Mesenchymal stem cell (in vitro differentiated cells and primary cell): ENCODE data around the gene ROBO1.

Experiments used
- DNase-seq: peaks from one replicate; pipeline ENCODE4 v3.0.0-alpha.2; 2013
- H2AFZ ChIP-seq: one replicate; pipeline ENCODE4 v1.6.1; 2013; ENCODE audit warnings: low read depth, mild to moderate bottlenecking, control low read depth, inconsistent platforms, low read length, moderate library complexity
- H2AK5ac ChIP-seq: 2 replicates; pipeline ENCODE4 v1.6.1; 2013; ENCODE audit warnings: low read length, moderate library complexity, mild to moderate bottlenecking, inconsistent platforms; ENCODE audit not compliant: severe bottlenecking
- H2BK120ac ChIP-seq: one replicate; pipeline ENCODE4 v1.6.1; 2013; ENCODE audit warnings: low read depth, mild to moderate bottlenecking, inconsistent platforms, low read length, moderate library complexity
- H2BK12ac ChIP-seq, 2 experiments: one replicate each; pipeline ENCODE4 v1.6.1; 2013; ENCODE audit warnings: inconsistent platforms in 2 of 2, low read length in 2 of 2, mild to moderate bottlenecking in 2 of 2, moderate library complexity in 2 of 2, control low read depth in 1 of 2
- H2BK15ac ChIP-seq: one replicate; pipeline ENCODE4 v1.6.1; 2013; ENCODE audit warnings: mild to moderate bottlenecking, low read depth, inconsistent platforms; ENCODE audit not compliant: poor library complexity, severe bottlenecking
- H2BK5ac ChIP-seq: 2 replicates; pipeline ENCODE4 v1.6.1; 2013; ENCODE audit warnings: low read depth, mild to moderate bottlenecking, low read length, control low read depth, inconsistent platforms; ENCODE audit not compliant: poor library complexity, severe bottlenecking
- H3K14ac ChIP-seq, 2 experiments: one replicate each; pipeline ENCODE4 v1.6.1; 2013; ENCODE audit warnings: inconsistent platforms in 2 of 2, low read length in 2 of 2, control low read depth in 1 of 2, mild to moderate bottlenecking in 1 of 2, moderate library complexity in 1 of 2
- H3K18ac ChIP-seq, 2 experiments: one replicate each; pipeline ENCODE4 v1.6.1; 2013; ENCODE audit warnings: inconsistent platforms in 2 of 2, low read length in 2 of 2, control low read depth in 1 of 2, low read depth in 1 of 2, mild to moderate bottlenecking in 1 of 2
- H3K23ac ChIP-seq, 2 experiments: one replicate each; pipeline ENCODE4 v1.6.1; 2013; ENCODE audit warnings: inconsistent platforms in 2 of 2, low read length in 2 of 2, mild to moderate bottlenecking in 2 of 2, moderate library complexity in 2 of 2, control low read depth in 1 of 2
- H3K27ac ChIP-seq: 2 replicates; pipeline ENCODE4 v1.5.1; 2013; ENCODE audit warnings: mild to moderate bottlenecking, moderate library complexity, low read length, control low read depth, inconsistent platforms; ENCODE audit not compliant: poor library complexity, severe bottlenecking
- H3K27me3 ChIP-seq, 2 experiments: 2 replicates each; pipeline versions ENCODE4 v1.6.1 to v1.7.0; 2013; ENCODE audit warnings: low read length in 2 of 2, mild to moderate bottlenecking in 2 of 2, moderate library complexity in 2 of 2, control low read depth in 1 of 2, inconsistent platforms in 1 of 2; ENCODE audit not compliant: control insufficient read depth in 1 of 2, insufficient read depth in 1 of 2
- H3K36me3 ChIP-seq, 2 experiments: 2 replicates each; pipeline versions ENCODE4 v1.6.1 to v1.7.0; 2013; ENCODE audit warnings: low read length in 2 of 2, control low read depth in 1 of 2, inconsistent platforms in 1 of 2, low read depth in 1 of 2, mild to moderate bottlenecking in 1 of 2; ENCODE audit not compliant: insufficient read depth in 2 of 2, control insufficient read depth in 1 of 2
- H3K4ac ChIP-seq, 2 experiments: one replicate each; pipeline ENCODE4 v1.6.1; 2013; ENCODE audit warnings: inconsistent platforms in 2 of 2, low read length in 2 of 2, mild to moderate bottlenecking in 2 of 2, moderate library complexity in 2 of 2, control low read depth in 1 of 2, low read depth in 1 of 2
- H3K4me1 ChIP-seq: 2 replicates; pipeline ENCODE4 v1.6.1; 2013; ENCODE audit warnings: low read depth, low read length, control low read depth; ENCODE audit not compliant: control insufficient read depth, insufficient read depth
- H3K4me2 ChIP-seq: 2 replicates; pipeline ENCODE4 v1.6.1; 2013; ENCODE audit warnings: low read length, mild to moderate bottlenecking, inconsistent platforms; ENCODE audit not compliant: poor library complexity, severe bottlenecking
- H3K4me3 ChIP-seq, 2 experiments: 2 replicates each; pipeline versions ENCODE4 v1.5.1 to v1.7.0; 2013; ENCODE audit warnings: low read length in 2 of 2, mild to moderate bottlenecking in 2 of 2, control low read depth in 1 of 2, low read depth in 1 of 2; ENCODE audit not compliant: insufficient read depth in 1 of 2
- H3K79me1 ChIP-seq: replicated peaks from 2 replicates; pipeline ENCODE4 v1.6.1; 2013; ENCODE audit warnings: mild to moderate bottlenecking, control low read depth, low read length, inconsistent platforms; ENCODE audit not compliant: poor library complexity, severe bottlenecking
- H3K9ac ChIP-seq: 2 replicates; pipeline ENCODE4 v1.7.0; 2013; ENCODE audit warnings: mild to moderate bottlenecking, low read length, moderate library complexity
- H3K9me3 ChIP-seq: 2 replicates; pipeline ENCODE4 v1.7.0; 2013; ENCODE audit warnings: mild to moderate bottlenecking, low read length; ENCODE audit not compliant: control insufficient read depth
- H4K8ac ChIP-seq: one replicate; pipeline ENCODE4 v1.6.1; 2013; ENCODE audit warnings: inconsistent platforms, mild to moderate bottlenecking, low read length, moderate library complexity
- H4K91ac ChIP-seq: one replicate; pipeline ENCODE4 v1.6.1; 2013; ENCODE audit warnings: mild to moderate bottlenecking, low read length, inconsistent platforms
- WGBS: methylation state at CpG from one replicate; pipeline ENCODE4 v1.1.7; 2013; ENCODE audit warnings: mixed read lengths; 5-methylcytosine and 5-hydroxymethylcytosine counted together

Gene ROBO1

DNA sequence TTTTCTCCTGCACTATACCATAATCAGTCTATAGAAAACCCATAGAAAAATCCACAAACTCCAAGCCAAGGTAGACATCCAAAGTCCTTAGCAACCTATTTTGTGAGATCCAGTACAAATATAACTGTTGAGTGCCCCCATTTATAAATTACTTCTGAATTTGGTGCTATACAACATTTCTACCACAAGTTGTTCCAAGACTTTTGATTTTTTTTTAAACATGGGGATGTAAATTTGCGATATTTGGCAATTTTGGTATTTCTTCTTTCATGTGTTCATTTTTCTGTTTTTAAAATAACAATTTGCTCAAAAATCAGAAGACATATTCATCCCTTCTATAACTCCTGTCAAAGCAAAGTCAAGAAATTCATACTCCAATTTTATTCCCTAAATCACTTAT is 763.8 kb downstream of the ROBO1 start:
- DNase-seq, result no peak
- H3K9ac ChIP-seq, result no peak overlapping the region
- no peak overlapping the region for H4K8ac ChIP-seq
- no peak overlapping the region for H3K27ac ChIP-seq
- no CpG with 5 or more reads among the region's 1 CpG for WGBS
- H3K4me2 ChIP-seq, result no peak overlapping the region
- no peak overlapping the region for H3K23ac ChIP-seq
- no peak overlapping the region for H2AFZ ChIP-seq
- no peaks in the 10 kb centered on the region for H3K9me3 ChIP-seq
- no peaks in the 10 kb centered on the region for H3K27me3 ChIP-seq
- H2BK5ac ChIP-seq, result no peak overlapping the region
- no peak overlapping the region for H4K91ac ChIP-seq
- no peak overlapping the region for H3K4me3 ChIP-seq
- H3K4me1 ChIP-seq, result peaks cover 2% of the 10 kb centered on the region
- no peak overlapping the region for H2BK12ac ChIP-seq
- H2BK120ac ChIP-seq, result no peak overlapping the region
- H3K79me1 ChIP-seq, result peaks cover 10% of the 10 kb centered on the region
- H2AK5ac ChIP-seq, result no peak overlapping the region
- H3K14ac ChIP-seq, result no peak overlapping the region
- no peak overlapping the region for H2BK15ac ChIP-seq
- no peaks in the 10 kb centered on the region for H3K36me3 ChIP-seq
- H3K18ac ChIP-seq, result no peak overlapping the region
- no peak overlapping the region for H3K4ac ChIP-seq

DNA sequence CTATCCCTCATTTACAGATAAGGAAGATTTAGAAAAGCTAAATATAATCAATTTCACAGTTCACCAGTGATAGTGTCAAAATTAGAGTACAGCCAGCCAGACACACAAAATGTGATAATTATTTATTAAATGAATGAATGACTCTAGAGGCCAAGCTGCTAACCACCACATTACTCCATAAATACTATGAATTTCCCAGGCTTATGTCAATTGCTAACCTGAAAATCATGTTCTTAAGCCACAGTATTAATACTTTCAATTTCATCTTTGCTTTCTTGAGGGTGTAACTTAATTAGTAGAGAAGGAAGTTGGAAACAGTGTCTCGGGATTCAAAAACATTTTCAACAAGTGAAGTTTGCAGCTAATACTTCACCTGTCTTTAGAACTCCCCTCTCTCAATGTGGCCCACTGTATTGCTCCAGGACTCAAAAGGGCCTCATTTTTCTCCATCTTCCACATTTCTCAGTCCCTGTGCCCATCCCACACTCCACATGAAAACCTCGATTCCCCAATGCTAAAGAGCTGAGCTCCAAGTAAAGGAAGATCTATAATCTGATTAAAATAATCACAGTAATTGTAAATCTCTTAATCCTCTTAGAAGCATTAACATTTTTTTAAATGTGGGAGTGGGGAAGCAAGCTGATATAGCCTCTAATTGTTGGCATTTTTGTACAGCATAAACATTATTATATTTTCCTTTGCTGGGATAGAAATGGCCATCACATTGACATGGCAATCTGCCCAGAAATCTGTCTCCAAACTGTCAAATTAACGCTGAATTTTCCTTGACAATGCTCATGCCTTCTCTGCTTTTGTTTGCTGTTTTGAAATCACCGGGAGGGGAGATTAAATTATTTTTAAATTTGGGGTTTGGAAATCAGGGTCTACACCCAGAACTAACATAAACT is 765.1 kb downstream of the ROBO1 start:
- H3K9me3 ChIP-seq, result no peaks in the 10 kb centered on the region
- H3K27me3 ChIP-seq, result no peaks in the 10 kb centered on the region
- H3K9ac ChIP-seq, result no peak overlapping the region
- H3K4ac ChIP-seq, result no peak overlapping the region
- H2AK5ac ChIP-seq, result no peak overlapping the region
- H2AFZ ChIP-seq, result no peak overlapping the region
- H4K91ac ChIP-seq, result no peak overlapping the region
- peaks cover 2% of the 10 kb centered on the region for H3K4me1 ChIP-seq
- no peak overlapping the region for H3K4me2 ChIP-seq
- no peak overlapping the region for H2BK12ac ChIP-seq
- no peak overlapping the region for H2BK5ac ChIP-seq
- no peak overlapping the region for H3K23ac ChIP-seq
- no peak overlapping the region for H3K4me3 ChIP-seq
- H2BK120ac ChIP-seq, result no peak overlapping the region
- no peak for DNase-seq
- H3K79me1 ChIP-seq, result peaks cover 12% of the 10 kb centered on the region
- H2BK15ac ChIP-seq, result no peak overlapping the region
- no peak overlapping the region for H3K18ac ChIP-seq
- H3K14ac ChIP-seq, result no peak overlapping the region
- 100% methylated on average over 1 of the region's 4 CpGs for WGBS
- H3K36me3 ChIP-seq, result no peaks in the 10 kb centered on the region
- H4K8ac ChIP-seq, result no peak overlapping the region
- H3K27ac ChIP-seq, result no peak overlapping the region

GRCh38 chr3:79001255-79001654 is 766.5 kb downstream of the ROBO1 start:
- Histone ChIP-seq H2BK120ac (no peak overlapping the region), H3K18ac (no peak overlapping the region), H2BK5ac (no peak overlapping the region), H3K4me1 (peaks cover 2% of the 10 kb centered on the region), H3K79me1 (peaks cover 12% of the 10 kb centered on the region), H3K4me2 (no peak overlapping the region), H3K27ac (no peak overlapping the region), H3K9me3 (no peaks in the 10 kb centered on the region), H2BK15ac (no peak overlapping the region), H4K8ac (no peak overlapping the region), H3K23ac (no peak overlapping the region), H3K4me3 (no peak overlapping the region), H2AK5ac (no peak overlapping the region), H3K4ac (no peak overlapping the region), H3K27me3 (no peaks in the 10 kb centered on the region), H3K9ac (no peak overlapping the region), H4K91ac (no peak overlapping the region), H3K36me3 (no peaks in the 10 kb centered on the region), H2BK12ac (no peak overlapping the region), H3K14ac (no peak overlapping the region), H2AFZ (no peak overlapping the region)
- DNase-seq, result no peak
- WGBS, result no CpG with 5 or more reads among the region's 3 CpGs

DNA sequence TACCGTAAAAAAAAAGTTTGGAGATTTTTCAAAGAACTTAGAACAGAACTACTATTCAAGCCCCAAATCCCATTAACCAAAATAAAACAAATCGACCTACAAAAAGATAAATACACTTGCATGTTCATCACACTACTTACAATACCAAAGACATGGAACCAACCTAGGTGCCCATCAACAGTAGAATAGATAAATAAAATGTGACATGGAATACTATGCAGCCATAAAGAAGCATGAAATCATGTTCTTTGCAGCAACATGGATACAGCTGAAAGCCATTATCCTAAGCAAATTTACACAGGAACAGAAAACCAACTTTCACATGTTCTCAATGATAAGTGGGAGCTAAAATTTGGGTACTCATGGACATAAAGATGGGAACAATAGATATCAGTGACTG is 768.7 kb downstream of the ROBO1 start:
- no peak overlapping the region for H3K23ac ChIP-seq
- no peaks in the 10 kb centered on the region for H3K9me3 ChIP-seq
- H2BK120ac ChIP-seq, result no peak overlapping the region
- no peak overlapping the region for H4K91ac ChIP-seq
- H2BK15ac ChIP-seq, result no peak overlapping the region
- H3K4me2 ChIP-seq, result no peak overlapping the region
- DNase-seq, result no peak
- no peak overlapping the region for H2BK12ac ChIP-seq
- H2AK5ac ChIP-seq, result no peak overlapping the region
- no peak overlapping the region for H3K27ac ChIP-seq
- no peak overlapping the region for H3K4me3 ChIP-seq
- WGBS, result 100% methylated on average over 1 of the region's 2 CpGs
- H3K4me1 ChIP-seq, result no peaks in the 10 kb centered on the region
- no peak overlapping the region for H3K18ac ChIP-seq
- H3K27me3 ChIP-seq, result no peaks in the 10 kb centered on the region
- no peak overlapping the region for H3K14ac ChIP-seq
- H4K8ac ChIP-seq, result no peak overlapping the region
- H3K36me3 ChIP-seq, result no peaks in the 10 kb centered on the region
- H3K79me1 ChIP-seq, result peaks cover 12% of the 10 kb centered on the region
- H2BK5ac ChIP-seq, result no peak overlapping the region
- H2AFZ ChIP-seq, result no peak overlapping the region
- H3K9ac ChIP-seq, result no peak overlapping the region
- no peak overlapping the region for H3K4ac ChIP-seq
